C4-2B (cell line): ENCODE results near the gene DIPK1C.

Experiments
- ZFX ChIP-seq: fragments of 450-650 bp; IDR thresholded peaks from 2 replicates; pipeline ENCODE4 v1.6.1; 2017
- TF ChIP-seq, protein P1 (sequence below): fragments of 450-650 bp; conservative IDR thresholded peaks from 2 replicates; pipeline ENCODE4 v1.5.1; 2017; ENCODE audit warnings: mild to moderate bottlenecking

DNA sequence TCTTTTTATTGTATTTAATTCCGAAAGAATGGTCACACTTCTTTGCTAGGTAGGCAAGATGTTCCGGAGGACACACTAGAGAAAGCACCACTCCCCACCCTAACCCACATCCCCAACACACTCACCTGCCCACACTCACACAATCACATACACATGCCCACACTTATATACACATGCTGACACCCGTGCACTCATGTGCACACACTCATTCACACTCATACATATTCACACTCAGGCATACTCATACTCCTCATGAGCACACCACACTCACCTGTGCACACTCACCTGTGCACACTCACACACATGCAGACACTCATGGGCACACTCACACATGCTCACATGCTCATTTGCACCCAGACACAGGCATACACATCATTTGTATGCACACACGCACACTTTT is 21.4 kb downstream of the DIPK1C start:
- TF ChIP-seq, protein P1, sequence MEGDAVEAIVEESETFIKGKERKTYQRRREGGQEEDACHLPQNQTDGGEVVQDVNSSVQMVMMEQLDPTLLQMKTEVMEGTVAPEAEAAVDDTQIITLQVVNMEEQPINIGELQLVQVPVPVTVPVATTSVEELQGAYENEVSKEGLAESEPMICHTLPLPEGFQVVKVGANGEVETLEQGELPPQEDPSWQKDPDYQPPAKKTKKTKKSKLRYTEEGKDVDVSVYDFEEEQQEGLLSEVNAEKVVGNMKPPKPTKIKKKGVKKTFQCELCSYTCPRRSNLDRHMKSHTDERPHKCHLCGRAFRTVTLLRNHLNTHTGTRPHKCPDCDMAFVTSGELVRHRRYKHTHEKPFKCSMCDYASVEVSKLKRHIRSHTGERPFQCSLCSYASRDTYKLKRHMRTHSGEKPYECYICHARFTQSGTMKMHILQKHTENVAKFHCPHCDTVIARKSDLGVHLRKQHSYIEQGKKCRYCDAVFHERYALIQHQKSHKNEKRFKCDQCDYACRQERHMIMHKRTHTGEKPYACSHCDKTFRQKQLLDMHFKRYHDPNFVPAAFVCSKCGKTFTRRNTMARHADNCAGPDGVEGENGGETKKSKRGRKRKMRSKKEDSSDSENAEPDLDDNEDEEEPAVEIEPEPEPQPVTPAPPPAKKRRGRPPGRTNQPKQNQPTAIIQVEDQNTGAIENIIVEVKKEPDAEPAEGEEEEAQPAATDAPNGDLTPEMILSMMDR, result no peak
- TF ChIP-seq ZFX, result no peak
